Breast epithelium (tissue), 3 donors: Measurements from ENCODE around the gene AP1S3.

ENCODE experiments used
- POLR2A ChIP-seq: fragments of 450-650 bp; IDR thresholded peaks from one replicate; pipeline ENCODE4 v1.6.1; 2016; ENCODE audit warnings: antibody characterized with exemption, mild to moderate bottlenecking, moderate library complexity
- TF ChIP-seq, protein P1 (sequence below), 3 donors: fragments of 450-650 bp; IDR thresholded peaks; one replicate each; pipeline ENCODE4 v1.5.1; 2016 to 2017; ENCODE audit warnings: antibody characterized with exemption in 3 of 3, mild to moderate bottlenecking in 3 of 3, moderate library complexity in 3 of 3

DNA sequence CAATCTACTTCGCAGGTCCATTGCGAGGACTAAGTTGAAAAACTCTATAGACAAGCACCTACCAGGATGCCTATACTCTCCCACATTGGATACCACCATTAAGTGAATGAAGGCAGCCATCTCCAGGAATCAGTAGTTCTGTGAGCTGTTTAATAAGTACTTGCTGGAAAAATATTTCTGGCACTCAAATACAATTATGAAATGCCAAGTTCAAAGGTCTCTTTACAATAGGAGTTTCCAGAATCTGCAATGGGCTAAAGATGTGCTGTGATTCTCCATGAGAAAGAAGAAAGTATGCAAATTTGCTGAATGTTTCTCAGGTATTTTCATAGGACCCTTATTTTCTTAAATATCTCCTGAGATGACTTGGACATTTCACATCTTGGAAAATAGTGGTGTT lies 103.0 kb downstream of the AP1S3 start:
- TF ChIP-seq, protein P1, sequence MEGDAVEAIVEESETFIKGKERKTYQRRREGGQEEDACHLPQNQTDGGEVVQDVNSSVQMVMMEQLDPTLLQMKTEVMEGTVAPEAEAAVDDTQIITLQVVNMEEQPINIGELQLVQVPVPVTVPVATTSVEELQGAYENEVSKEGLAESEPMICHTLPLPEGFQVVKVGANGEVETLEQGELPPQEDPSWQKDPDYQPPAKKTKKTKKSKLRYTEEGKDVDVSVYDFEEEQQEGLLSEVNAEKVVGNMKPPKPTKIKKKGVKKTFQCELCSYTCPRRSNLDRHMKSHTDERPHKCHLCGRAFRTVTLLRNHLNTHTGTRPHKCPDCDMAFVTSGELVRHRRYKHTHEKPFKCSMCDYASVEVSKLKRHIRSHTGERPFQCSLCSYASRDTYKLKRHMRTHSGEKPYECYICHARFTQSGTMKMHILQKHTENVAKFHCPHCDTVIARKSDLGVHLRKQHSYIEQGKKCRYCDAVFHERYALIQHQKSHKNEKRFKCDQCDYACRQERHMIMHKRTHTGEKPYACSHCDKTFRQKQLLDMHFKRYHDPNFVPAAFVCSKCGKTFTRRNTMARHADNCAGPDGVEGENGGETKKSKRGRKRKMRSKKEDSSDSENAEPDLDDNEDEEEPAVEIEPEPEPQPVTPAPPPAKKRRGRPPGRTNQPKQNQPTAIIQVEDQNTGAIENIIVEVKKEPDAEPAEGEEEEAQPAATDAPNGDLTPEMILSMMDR (IDR thresholded peaks at IDR 0.05): no peak
- no peak for TF ChIP-seq POLR2A
